WTC11 (cell line): Measurements from ENCODE around the gene ISCA2.

Experiments used
- ATF6 ChIP-seq: sonication (generic); formaldehyde crosslinking; IDR thresholded peaks from 2 replicates; pipeline ENCODE4 v1.8.1; 2023; ENCODE audit warnings: mild to moderate bottlenecking, missing genetic modification reagents
- CTCF ChIP-seq: fragments of 200-600 bp; IDR thresholded peaks from 2 replicates; pipeline ENCODE4 v1.8.0; 2022; ENCODE audit warnings: antibody characterized with exemption
- MAX ChIP-seq: sonication (generic); formaldehyde crosslinking; IDR thresholded peaks from 2 replicates; pipeline ENCODE4 v1.8.0; 2022; ENCODE audit warnings: mild to moderate bottlenecking, missing genetic modification reagents
- TEAD4 ChIP-seq: sonication (generic); formaldehyde crosslinking; IDR thresholded peaks from 2 replicates; pipeline ENCODE4 v1.8.0; 2022; ENCODE audit warnings: mild to moderate bottlenecking, missing genetic modification reagents
- ZNF121 ChIP-seq: sonication (generic); formaldehyde crosslinking; IDR thresholded peaks from 2 replicates; pipeline ENCODE4 v1.8.0; 2023; ENCODE audit warnings: missing genetic modification reagents

GRCh38 chr14:74478996-74479635 is 14.4 kb upstream of the ISCA2 start:
- peak; percentile 78 for TF ChIP-seq CTCF
- no peak for TF ChIP-seq MAX (CRISPR knock-in tag)
- TF ChIP-seq ZNF121 (CRISPR knock-in tag) = no peak
- no peak for TF ChIP-seq TEAD4 (CRISPR knock-in tag)
- no peak for TF ChIP-seq ATF6 (CRISPR knock-in tag)
